Suprapubic skin (tissue), 4 donors: ENCODE data around the gene PF4V1. TPM values are rescaled to one million over a fixed set of nuclear protein-coding genes. Genes with fewer than 3 reads are reported as not detected.

ENCODE experiments used
- DNase-seq, 2 donors: peaks; one replicate each; pipeline ENCODE4 v3.0.0-alpha.2; 2019; ENCODE audit warnings: low spot score in 2 of 2
- H3K27ac ChIP-seq: fragments of 200-600 bp; sonication (generic); one replicate; pipeline ENCODE4 v1.5.1; 2019
- H3K27me3 ChIP-seq: fragments of 200-600 bp; sonication (generic); one replicate; pipeline ENCODE4 v1.5.1; 2019
- H3K36me3 ChIP-seq: fragments of 200-600 bp; sonication (generic); one replicate; pipeline ENCODE4 v1.5.1; 2019
- H3K4me1 ChIP-seq: fragments of 200-600 bp; sonication (generic); one replicate; pipeline ENCODE4 v1.5.1; 2019
- H3K4me3 ChIP-seq: fragments of 200-600 bp; sonication (generic); one replicate; pipeline ENCODE4 v1.5.1; 2019; ENCODE audit warnings: mild to moderate bottlenecking
- H3K9me3 ChIP-seq: fragments of 200-600 bp; sonication (generic); one replicate; pipeline ENCODE4 v1.5.1; 2019
- CTCF ChIP-seq, 2 donors: fragments of 200-600 bp in 1 of 2; fragments of 450-650 bp in 1 of 2; sonication (generic) in 1 of 2; IDR thresholded peaks; one replicate each; pipeline ENCODE4 v1.5.1; 2016 to 2019; ENCODE audit warnings: antibody characterized with exemption in 2 of 2, mild to moderate bottlenecking in 1 of 2, moderate library complexity in 1 of 2
- EP300 ChIP-seq: sonication (generic); formaldehyde crosslinking; IDR thresholded peaks from one replicate; pipeline ENCODE4 v1.6.1; 2017; ENCODE audit warnings: antibody characterized with exemption
- POLR2A ChIP-seq, 2 donors: fragments of 450-650 bp; IDR thresholded peaks; one replicate each; pipeline ENCODE4 v1.6.1; 2017; ENCODE audit warnings: antibody characterized with exemption in 2 of 2, mild to moderate bottlenecking in 2 of 2, moderate library complexity in 2 of 2
- POLR2AphosphoS5 ChIP-seq, 3 donors: sonication (generic); formaldehyde crosslinking; IDR thresholded peaks; one replicate each; pipeline ENCODE4 v1.6.1; 2017; ENCODE audit warnings: antibody characterized with exemption in 3 of 3
- WGBS: methylation state at CpG from one replicate; pipeline ENCODE4 v1.1.5; 2018; 5-methylcytosine and 5-hydroxymethylcytosine counted together
- total RNA-seq, 4 donors: library from RNA; depleted of rRNA; stranded (reverse); fragments of >200 nt; gene quantifications; one replicate each; pipeline ENCODE4 v1.1.0, GENCODE V29; 2016

The PF4V1 gene
- total RNA-seq, 4 donors from 2014 or later = not detected

GRCh38 chr4:73885574-73886267 is 32.6 kb downstream of the PF4V1 start:
- Histone ChIP-seq H3K4me1 (no peaks in the 10 kb centered on the region), H3K9me3 (no peaks in the 10 kb centered on the region), H3K36me3 (no peaks in the 10 kb centered on the region), H3K27ac (no peak overlapping the region), H3K4me3 (no peak overlapping the region), H3K27me3 (peaks cover 3% of the 10 kb centered on the region)
- no peak for DNase-seq
- no peak for TF ChIP-seq EP300
- no peak for TF ChIP-seq CTCF (IDR thresholded peaks at IDR 0.05)
- no peak for TF ChIP-seq POLR2AphosphoS5 (IDR thresholded peaks at IDR 0.05)
- TF ChIP-seq POLR2A (IDR thresholded peaks at IDR 0.05) = no peak
- WGBS = 45% methylated on average over 4 of the region's 4 CpGs

- Histone ChIP-seq H3K27ac (no peak overlapping the region), H3K9me3 (no peaks in the 10 kb centered on the region), H3K36me3 (no peaks in the 10 kb centered on the region), H3K4me1 (peaks cover 12% of the 10 kb centered on the region), H3K4me3 (no peak overlapping the region), H3K27me3 (no peaks in the 10 kb centered on the region)
- DNase-seq = no peak
- WGBS = 79% methylated on average over 4 of the region's 4 CpGs
- TF ChIP-seq POLR2A (IDR thresholded peaks at IDR 0.05) (no peak), CTCF (IDR thresholded peaks at IDR 0.05) (no peak), EP300 (no peak), POLR2AphosphoS5 (IDR thresholded peaks at IDR 0.05) (no peak)
Observed at GRCh38 chr4:73891326-73891725, 38.2 kb downstream of the PF4V1 start.

GRCh38 chr4:73891739-73892405 is 38.8 kb downstream of the PF4V1 start:
- no peaks in the 10 kb centered on the region for H3K27me3 ChIP-seq
- H3K4me3 ChIP-seq = no peak overlapping the region
- H3K4me1 ChIP-seq = peaks cover 12% of the 10 kb centered on the region
- no peaks in the 10 kb centered on the region for H3K36me3 ChIP-seq
- no peak for DNase-seq
- H3K9me3 ChIP-seq = no peaks in the 10 kb centered on the region
- no peak overlapping the region for H3K27ac ChIP-seq
- WGBS = 100% methylated on average over 1 of the region's 1 CpG
- TF ChIP-seq POLR2A (IDR thresholded peaks at IDR 0.05) (no peak), CTCF (IDR thresholded peaks at IDR 0.05) (no peak), EP300 (no peak), POLR2AphosphoS5 (IDR thresholded peaks at IDR 0.05) (no peak)

GRCh38 chr4:73892966-73893365 is 39.9 kb downstream of the PF4V1 start:
- 83% methylated on average over 3 of the region's 3 CpGs for WGBS
- Histone ChIP-seq H3K27ac (no peak overlapping the region), H3K36me3 (no peaks in the 10 kb centered on the region), H3K4me3 (no peak overlapping the region), H3K9me3 (no peaks in the 10 kb centered on the region), H3K27me3 (no peaks in the 10 kb centered on the region), H3K4me1 (peaks cover 12% of the 10 kb centered on the region)
- no peak for DNase-seq
- no peak for TF ChIP-seq EP300
- no peak for TF ChIP-seq POLR2A (IDR thresholded peaks at IDR 0.05)
- no peak for TF ChIP-seq CTCF (IDR thresholded peaks at IDR 0.05)
- TF ChIP-seq POLR2AphosphoS5 (IDR thresholded peaks at IDR 0.05) = no peak

GRCh38 chr4:73894001-73894400 is 40.9 kb downstream of the PF4V1 start:
- Histone ChIP-seq H3K27me3 (no peaks in the 10 kb centered on the region), H3K9me3 (no peaks in the 10 kb centered on the region), H3K36me3 (no peaks in the 10 kb centered on the region), H3K27ac (no peak overlapping the region), H3K4me1 (peaks cover 12% of the 10 kb centered on the region), H3K4me3 (no peak overlapping the region)
- DNase-seq = no peak
- WGBS = 81% methylated on average over 2 of the region's 2 CpGs
- TF ChIP-seq POLR2AphosphoS5 (IDR thresholded peaks at IDR 0.05) (no peak), EP300 (no peak), POLR2A (IDR thresholded peaks at IDR 0.05) (no peak), CTCF (IDR thresholded peaks at IDR 0.05) (no peak)
